ENCODE results near the gene KCTD20.

DNA sequence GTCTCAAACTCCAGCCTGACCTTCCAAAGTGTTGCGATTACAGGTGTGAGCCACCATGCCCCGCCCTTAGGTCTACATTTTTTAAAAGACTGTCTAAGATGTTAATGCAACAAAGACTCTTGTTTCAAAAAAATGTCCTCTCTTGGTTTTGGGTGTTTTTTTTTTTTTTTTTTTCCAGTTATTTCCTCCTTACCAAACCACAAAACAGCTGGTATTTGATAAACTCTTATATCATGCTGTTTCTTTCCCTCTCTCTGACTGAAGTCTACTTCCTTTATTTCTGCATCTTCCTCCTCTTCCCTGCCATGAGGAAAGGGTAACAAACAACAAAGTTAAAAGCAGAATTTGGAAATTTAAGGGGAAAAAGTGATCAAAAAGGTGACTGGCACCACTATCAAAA lies 83.3 kb downstream of the KCTD20 start:
- TF ChIP-seq, protein P1, sequence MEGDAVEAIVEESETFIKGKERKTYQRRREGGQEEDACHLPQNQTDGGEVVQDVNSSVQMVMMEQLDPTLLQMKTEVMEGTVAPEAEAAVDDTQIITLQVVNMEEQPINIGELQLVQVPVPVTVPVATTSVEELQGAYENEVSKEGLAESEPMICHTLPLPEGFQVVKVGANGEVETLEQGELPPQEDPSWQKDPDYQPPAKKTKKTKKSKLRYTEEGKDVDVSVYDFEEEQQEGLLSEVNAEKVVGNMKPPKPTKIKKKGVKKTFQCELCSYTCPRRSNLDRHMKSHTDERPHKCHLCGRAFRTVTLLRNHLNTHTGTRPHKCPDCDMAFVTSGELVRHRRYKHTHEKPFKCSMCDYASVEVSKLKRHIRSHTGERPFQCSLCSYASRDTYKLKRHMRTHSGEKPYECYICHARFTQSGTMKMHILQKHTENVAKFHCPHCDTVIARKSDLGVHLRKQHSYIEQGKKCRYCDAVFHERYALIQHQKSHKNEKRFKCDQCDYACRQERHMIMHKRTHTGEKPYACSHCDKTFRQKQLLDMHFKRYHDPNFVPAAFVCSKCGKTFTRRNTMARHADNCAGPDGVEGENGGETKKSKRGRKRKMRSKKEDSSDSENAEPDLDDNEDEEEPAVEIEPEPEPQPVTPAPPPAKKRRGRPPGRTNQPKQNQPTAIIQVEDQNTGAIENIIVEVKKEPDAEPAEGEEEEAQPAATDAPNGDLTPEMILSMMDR (IDR thresholded peaks at IDR 0.05; ENCODE audit: poor library complexity), result no peak
- TF ChIP-seq EZH2 (IDR thresholded peaks at IDR 0.05; ENCODE audit: borderline replicate concordance), result no peak
